ENCODE results near the gene CFAP410.

The CFAP410 gene

GRCh38 chr21:44330698-44331097 lies 8.5 kb downstream of the CFAP410 start:
- TF ChIP-seq EZH2phosphoT487 (IDR thresholded peaks at IDR 0.05; ENCODE audit: borderline replicate concordance, low read length) (no peak), CTCF (IDR thresholded peaks at IDR 0.05; ENCODE audit: low read depth, low read length, poor library complexity, severe bottlenecking) (no peak)
- H3K27ac ChIP-seq (ENCODE audit: low read depth, low read length): no peak overlapping the region
- no peak overlapping the region for H3K4me2 ChIP-seq (ENCODE audit: low read length)

GRCh38 chr21:44329971-44330681 lies 9.1 kb downstream of the CFAP410 start:
- Histone ChIP-seq H3K27me3 (ENCODE audit: control insufficient read depth, low read length) (no peaks in the 10 kb centered on the region), H3F3A (ENCODE audit: control insufficient read depth, insufficient read depth) (peaks cover 3% of the 10 kb centered on the region; the same call in 1 of the 2 replicates), H3K79me2 (ENCODE audit: control insufficient read depth, low read length) (no peaks in the 10 kb centered on the region), H3K9me2 (replicated peaks; ENCODE audit: control insufficient read depth, low read length) (no peaks in the 10 kb centered on the region), H3K36me3 (ENCODE audit: control insufficient read depth, low read length) (peaks cover 22% of the 10 kb centered on the region), H3K27ac (ENCODE audit: low read depth, low read length) (no peak overlapping the region), H3K4me2 (ENCODE audit: low read length) (no peak overlapping the region), H3K4me3 (ENCODE audit: low read length) (no peak overlapping the region), H4K20me1 (ENCODE audit: control insufficient read depth, insufficient read depth, low read depth, low read length) (peaks cover 6% of the 10 kb centered on the region; the same call in 1 of the 2 replicates), H3K9me3 (ENCODE audit: control insufficient read depth, insufficient read depth, low read length) (no peaks in the 10 kb centered on the region), H3K4me1 (ENCODE audit: control insufficient read depth, low read length) (peaks cover 3% of the 10 kb centered on the region; the same call in 1 of the 2 replicates)
- TF ChIP-seq CTCF (IDR thresholded peaks at IDR 0.05; ENCODE audit: low read depth, low read length, poor library complexity, severe bottlenecking) (no peak), EZH2phosphoT487 (IDR thresholded peaks at IDR 0.05; ENCODE audit: borderline replicate concordance, low read length) (no peak)

More at GRCh38 chr21:44330698-44331097, 8.5 kb downstream of the CFAP410 start:
- Histone ChIP-seq H3K4me1 (ENCODE audit: control insufficient read depth, low read length) (peaks cover 3% of the 10 kb centered on the region; the same call in 1 of the 2 replicates), H3K79me2 (ENCODE audit: control insufficient read depth, low read length) (no peaks in the 10 kb centered on the region), H4K20me1 (ENCODE audit: control insufficient read depth, insufficient read depth, low read depth, low read length) (peaks cover 6% of the 10 kb centered on the region; the same call in 1 of the 2 replicates), H3K9me3 (ENCODE audit: control insufficient read depth, insufficient read depth, low read length) (no peaks in the 10 kb centered on the region), H3K9me2 (replicated peaks; ENCODE audit: control insufficient read depth, low read length) (no peaks in the 10 kb centered on the region), H3K4me3 (ENCODE audit: low read length) (no peak overlapping the region), H3K36me3 (ENCODE audit: control insufficient read depth, low read length) (peaks cover 16% of the 10 kb centered on the region), H3F3A (ENCODE audit: control insufficient read depth, insufficient read depth) (peaks cover 3% of the 10 kb centered on the region; the same call in 1 of the 2 replicates), H3K27me3 (ENCODE audit: control insufficient read depth, low read length) (no peaks in the 10 kb centered on the region)

DNA sequence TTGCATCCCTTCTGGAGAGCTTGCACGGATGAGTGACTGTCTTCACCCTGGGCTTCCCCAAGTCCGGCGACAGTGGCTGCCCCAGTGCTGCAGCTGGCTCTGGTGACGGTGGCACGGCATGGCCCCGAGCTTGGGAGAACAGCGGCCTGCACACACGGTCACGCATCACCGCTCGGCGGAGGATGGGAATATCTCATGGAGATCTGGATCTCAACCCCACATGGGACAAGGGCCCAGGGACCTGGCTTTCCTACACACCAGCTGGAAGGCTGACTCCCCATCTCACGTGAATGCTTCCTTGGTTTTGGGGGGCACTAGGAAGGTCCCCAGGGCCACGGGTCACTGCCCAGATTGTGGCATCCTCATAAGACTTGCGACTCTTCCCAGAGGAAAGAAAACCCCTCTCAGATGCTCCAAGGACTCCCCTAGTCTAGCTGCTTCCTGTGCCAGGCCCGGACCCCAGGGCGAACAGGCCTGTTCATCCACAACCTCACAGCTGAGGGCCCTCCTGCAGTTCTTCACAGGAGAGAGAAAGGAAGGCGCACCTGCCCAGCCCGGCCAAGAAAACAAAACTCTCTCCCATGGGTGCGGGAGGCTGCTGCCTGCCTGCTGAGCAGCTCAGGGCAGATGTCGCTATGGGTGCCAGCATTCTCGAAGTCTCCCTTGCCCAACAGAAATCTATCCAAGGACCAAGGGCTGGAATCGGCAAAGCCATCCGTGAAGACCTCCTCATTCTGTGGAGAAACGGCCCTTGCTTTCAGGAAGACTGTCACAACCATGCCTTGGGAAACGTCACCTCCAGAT lies 9.9 kb downstream of the CFAP410 start:
- Histone ChIP-seq H3K9me3 (ENCODE audit: control insufficient read depth, insufficient read depth, low read length) (no peaks in the 10 kb centered on the region), H3K4me1 (ENCODE audit: control insufficient read depth, low read length) (peaks cover 3% of the 10 kb centered on the region; the same call in 1 of the 2 replicates), H3K27ac (ENCODE audit: low read depth, low read length) (no peak overlapping the region), H3K9me2 (replicated peaks; ENCODE audit: control insufficient read depth, low read length) (no peaks in the 10 kb centered on the region), H3K36me3 (ENCODE audit: control insufficient read depth, low read length) (peaks cover 30% of the 10 kb centered on the region), H3F3A (ENCODE audit: control insufficient read depth, insufficient read depth) (peaks cover 3% of the 10 kb centered on the region; the same call in 1 of the 2 replicates), H3K27me3 (ENCODE audit: control insufficient read depth, low read length) (no peaks in the 10 kb centered on the region), H3K79me2 (ENCODE audit: control insufficient read depth, low read length) (no peaks in the 10 kb centered on the region), H3K4me2 (ENCODE audit: low read length) (no peak overlapping the region), H3K4me3 (ENCODE audit: low read length) (no peak overlapping the region), H4K20me1 (ENCODE audit: control insufficient read depth, insufficient read depth, low read depth, low read length) (peaks cover 6% of the 10 kb centered on the region; the same call in 1 of the 2 replicates)
- TF ChIP-seq CTCF (IDR thresholded peaks at IDR 0.05; ENCODE audit: low read depth, low read length, poor library complexity, severe bottlenecking): no peak
- TF ChIP-seq EZH2phosphoT487 (IDR thresholded peaks at IDR 0.05; ENCODE audit: borderline replicate concordance, low read length): no peak
